ENCODE data around the gene KCNJ12.
"Not testable (repeated sequence)": the region's sequence is repeated elsewhere in the genome, so short reads cannot be mapped to it uniquely, and the experiment has no call there.

KCNJ12 gene

GRCh38 chr17:21344801-21345200 is 31.4 kb upstream of the KCNJ12 start:
- H3K27ac ChIP-seq; POLR2A ChIA-PET (ENCODE audit: low non-redundant PET); CTCF ChIA-PET: not testable (repeated sequence)

GRCh38 chr17:21345236-21345635 is 30.9 kb upstream of the KCNJ12 start:
- ChIA-PET POLR2A (ENCODE audit: low non-redundant PET) (no interaction called here), CTCF (no interaction called here)
- no peak for DNase-seq (ENCODE audit: low spot score)
- TF ChIP-seq, protein P1, sequence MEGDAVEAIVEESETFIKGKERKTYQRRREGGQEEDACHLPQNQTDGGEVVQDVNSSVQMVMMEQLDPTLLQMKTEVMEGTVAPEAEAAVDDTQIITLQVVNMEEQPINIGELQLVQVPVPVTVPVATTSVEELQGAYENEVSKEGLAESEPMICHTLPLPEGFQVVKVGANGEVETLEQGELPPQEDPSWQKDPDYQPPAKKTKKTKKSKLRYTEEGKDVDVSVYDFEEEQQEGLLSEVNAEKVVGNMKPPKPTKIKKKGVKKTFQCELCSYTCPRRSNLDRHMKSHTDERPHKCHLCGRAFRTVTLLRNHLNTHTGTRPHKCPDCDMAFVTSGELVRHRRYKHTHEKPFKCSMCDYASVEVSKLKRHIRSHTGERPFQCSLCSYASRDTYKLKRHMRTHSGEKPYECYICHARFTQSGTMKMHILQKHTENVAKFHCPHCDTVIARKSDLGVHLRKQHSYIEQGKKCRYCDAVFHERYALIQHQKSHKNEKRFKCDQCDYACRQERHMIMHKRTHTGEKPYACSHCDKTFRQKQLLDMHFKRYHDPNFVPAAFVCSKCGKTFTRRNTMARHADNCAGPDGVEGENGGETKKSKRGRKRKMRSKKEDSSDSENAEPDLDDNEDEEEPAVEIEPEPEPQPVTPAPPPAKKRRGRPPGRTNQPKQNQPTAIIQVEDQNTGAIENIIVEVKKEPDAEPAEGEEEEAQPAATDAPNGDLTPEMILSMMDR (conservative IDR thresholded peaks at IDR 0.05; ENCODE audit: low read depth): no peak
- no peak overlapping the region for H3K27ac ChIP-seq

More at GRCh38 chr17:21344801-21345200, 31.4 kb upstream of the KCNJ12 start:
- DNase-seq (ENCODE audit: low spot score): not testable (repeated sequence)

GRCh38 chr17:21346107-21346506 is 30.1 kb upstream of the KCNJ12 start:
- H3K27ac ChIP-seq; POLR2A ChIA-PET (ENCODE audit: low non-redundant PET); CTCF ChIA-PET; DNase-seq (ENCODE audit: low spot score): not testable (repeated sequence)

GRCh38 chr17:21346651-21347250 is 29.4 kb upstream of the KCNJ12 start:
- CTCF ChIA-PET; DNase-seq (ENCODE audit: low spot score); H3K27ac ChIP-seq; POLR2A ChIA-PET (ENCODE audit: low non-redundant PET): not testable (repeated sequence)

- POLR2A ChIA-PET (ENCODE audit: low non-redundant PET); H3K27ac ChIP-seq; CTCF ChIA-PET; DNase-seq (ENCODE audit: low spot score): not testable (repeated sequence)
Observed at GRCh38 chr17:21347660-21348059, 28.5 kb upstream of the KCNJ12 start.

GRCh38 chr17:21348081-21348925 is 27.9 kb upstream of the KCNJ12 start:
- DNase-seq (ENCODE audit: low spot score); H3K27ac ChIP-seq; POLR2A ChIA-PET (ENCODE audit: low non-redundant PET); CTCF ChIA-PET: not testable (repeated sequence)

- DNase-seq (ENCODE audit: low spot score); CTCF ChIA-PET; POLR2A ChIA-PET (ENCODE audit: low non-redundant PET); H3K27ac ChIP-seq: not testable (repeated sequence)
Observed at GRCh38 chr17:21348926-21349261, 27.3 kb upstream of the KCNJ12 start.

DNA sequence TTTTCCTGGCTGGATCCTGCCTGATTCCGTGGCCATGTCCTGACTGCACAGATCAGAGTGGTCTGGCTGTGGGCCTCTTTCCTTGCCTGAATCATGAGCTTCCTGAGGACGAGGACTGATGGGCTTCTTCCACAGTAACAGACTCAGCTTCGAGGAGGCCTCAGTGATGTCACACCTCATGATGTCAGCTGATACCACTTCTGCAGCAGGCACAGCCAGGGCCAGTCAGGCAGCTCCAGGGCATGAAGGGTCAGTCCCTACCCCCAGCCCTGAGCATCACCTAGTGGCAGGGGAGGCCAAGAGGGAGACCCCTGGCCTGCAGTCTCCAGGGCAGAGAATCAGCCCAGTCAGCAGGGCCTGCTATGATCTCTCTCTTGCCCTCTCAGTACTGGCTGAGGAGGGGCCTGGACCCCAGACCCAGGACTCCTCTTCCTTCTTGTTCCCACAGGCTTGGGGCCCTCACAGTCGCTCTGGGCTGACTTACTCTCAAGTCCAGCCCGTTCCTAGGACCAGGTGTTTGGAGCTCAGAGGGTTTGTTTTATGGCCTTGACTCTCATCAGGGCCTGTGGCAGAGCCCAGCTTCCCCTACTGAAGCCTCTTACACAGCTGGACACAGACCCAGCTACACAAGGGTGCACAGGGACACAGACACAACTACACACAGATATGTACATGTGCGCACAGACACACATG is 26.7 kb upstream of the KCNJ12 start:
- POLR2A ChIA-PET (ENCODE audit: low non-redundant PET); CTCF ChIA-PET; H3K27ac ChIP-seq; DNase-seq (ENCODE audit: low spot score): not testable (repeated sequence)

DNA sequence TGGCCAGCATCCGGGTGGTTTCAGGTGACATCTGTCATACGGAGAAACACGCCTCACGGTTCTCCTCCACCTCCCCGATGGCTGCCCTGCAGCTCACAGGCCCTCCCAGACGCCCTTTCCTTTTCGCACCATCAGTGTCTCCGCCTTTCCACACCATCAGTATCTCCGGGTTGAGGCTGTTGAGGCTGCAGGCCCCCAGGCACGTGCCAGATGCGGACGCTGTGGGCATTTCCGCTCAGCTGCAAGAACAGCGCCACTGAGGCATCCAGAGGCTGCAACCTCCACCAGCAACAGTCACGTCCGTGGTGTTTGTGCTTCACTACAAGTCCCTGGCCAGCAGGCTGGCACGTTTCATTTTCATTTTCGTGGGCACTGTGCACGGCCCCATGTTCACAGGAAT is 25.7 kb upstream of the KCNJ12 start:
- POLR2A ChIA-PET (ENCODE audit: low non-redundant PET); CTCF ChIA-PET; DNase-seq (ENCODE audit: low spot score); H3K27ac ChIP-seq: not testable (repeated sequence)

- CTCF ChIA-PET: no interaction called here
- DNase-seq (ENCODE audit: low spot score): no peak
- H3K27ac ChIP-seq: no peak overlapping the region
- TF ChIP-seq, protein P1 (conservative IDR thresholded peaks at IDR 0.05; ENCODE audit: low read depth): no peak
- POLR2A ChIA-PET (ENCODE audit: low non-redundant PET): no interaction called here
Observed at GRCh38 chr17:21351366-21352065, 24.6 kb upstream of the KCNJ12 start.

All from RWPE1 (cell line).